Globus pallidus (tissue), 1 donor: Measurements from ENCODE around the gene ADGRG3.

Experiments
- DNase-seq: peaks from one replicate; pipeline ENCODE4 v3.0.0-alpha.2; 2015; ENCODE audit warnings: low spot score

The ADGRG3 gene

DNA sequence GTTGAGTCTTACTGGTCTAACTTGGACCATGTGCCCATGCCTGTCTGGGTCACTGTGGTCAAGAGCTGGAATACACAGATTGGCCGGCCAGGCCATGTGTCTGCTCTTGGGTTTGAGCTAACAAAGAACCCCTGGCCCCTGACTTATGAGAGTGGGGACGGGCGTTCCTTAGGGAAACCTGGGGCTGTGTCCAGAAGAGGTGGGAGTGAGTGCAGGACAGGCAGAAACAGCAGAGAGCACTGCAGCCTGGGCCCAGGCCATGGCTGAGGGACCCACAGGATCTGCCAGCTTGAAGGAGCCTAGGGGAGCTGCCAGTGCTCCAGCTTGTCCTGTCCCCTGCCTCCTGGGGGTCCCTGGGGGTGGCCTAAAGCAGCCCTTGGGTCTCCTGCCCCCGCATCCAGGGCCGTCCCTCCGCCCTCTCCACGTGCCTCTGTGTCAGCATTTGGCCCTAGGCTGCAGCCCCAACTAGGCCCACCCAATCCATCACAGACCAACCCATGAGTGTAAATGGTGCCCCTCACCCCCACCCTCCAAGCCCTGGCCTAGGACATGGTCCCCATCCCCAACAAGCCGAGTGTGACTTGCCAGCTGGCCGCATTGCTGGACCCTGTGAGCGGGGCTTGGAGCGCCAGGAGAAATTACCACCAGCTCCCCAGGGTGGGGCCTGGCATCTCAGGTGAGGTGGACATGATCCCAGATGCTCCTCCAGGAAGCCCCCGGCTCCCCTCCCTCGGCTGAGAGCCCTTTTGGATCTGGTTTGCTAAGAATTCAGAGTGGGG, 14.0 kb downstream of the ADGRG3 start:
- no peak for DNase-seq

DNA sequence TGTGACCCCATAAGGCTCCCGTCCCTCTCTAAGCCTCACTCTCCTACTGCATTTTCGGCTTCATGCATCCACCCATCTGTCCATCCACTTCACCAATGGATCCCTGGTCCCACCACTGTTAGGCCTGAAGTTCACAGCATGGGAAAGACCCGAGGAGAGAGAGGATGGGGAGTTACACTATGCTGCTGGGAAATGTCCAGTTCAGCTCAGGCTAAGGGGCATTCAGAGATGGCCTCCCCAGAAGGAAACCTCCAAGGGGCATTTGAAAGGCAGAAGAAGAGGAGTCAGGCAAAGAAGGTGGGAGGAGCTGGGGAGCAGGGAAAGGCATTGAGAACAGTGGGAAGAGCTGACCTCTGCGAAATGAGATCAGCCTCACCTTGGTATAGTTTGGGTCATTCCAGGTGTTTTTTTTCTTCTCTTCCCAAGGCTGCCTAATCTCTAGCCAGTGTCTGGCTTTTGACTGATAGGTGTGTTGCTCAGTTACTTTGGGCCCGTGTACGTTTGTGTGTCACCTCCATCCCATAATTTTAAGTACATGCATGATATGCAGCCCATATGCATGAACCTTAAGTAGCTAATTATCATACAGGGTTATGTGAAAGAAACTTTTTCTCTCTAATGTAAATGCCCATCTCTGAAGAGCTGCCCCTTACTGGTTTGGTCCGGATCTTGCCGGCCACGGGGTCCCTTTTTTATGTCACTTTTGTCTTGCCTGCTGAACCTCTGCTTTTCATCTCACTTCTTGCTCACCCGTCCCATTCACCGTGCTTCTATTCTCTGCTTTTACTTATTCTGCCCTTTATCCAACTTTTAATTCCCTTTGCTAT, 14.9 kb downstream of the ADGRG3 start:
- no peak for DNase-seq

DNA sequence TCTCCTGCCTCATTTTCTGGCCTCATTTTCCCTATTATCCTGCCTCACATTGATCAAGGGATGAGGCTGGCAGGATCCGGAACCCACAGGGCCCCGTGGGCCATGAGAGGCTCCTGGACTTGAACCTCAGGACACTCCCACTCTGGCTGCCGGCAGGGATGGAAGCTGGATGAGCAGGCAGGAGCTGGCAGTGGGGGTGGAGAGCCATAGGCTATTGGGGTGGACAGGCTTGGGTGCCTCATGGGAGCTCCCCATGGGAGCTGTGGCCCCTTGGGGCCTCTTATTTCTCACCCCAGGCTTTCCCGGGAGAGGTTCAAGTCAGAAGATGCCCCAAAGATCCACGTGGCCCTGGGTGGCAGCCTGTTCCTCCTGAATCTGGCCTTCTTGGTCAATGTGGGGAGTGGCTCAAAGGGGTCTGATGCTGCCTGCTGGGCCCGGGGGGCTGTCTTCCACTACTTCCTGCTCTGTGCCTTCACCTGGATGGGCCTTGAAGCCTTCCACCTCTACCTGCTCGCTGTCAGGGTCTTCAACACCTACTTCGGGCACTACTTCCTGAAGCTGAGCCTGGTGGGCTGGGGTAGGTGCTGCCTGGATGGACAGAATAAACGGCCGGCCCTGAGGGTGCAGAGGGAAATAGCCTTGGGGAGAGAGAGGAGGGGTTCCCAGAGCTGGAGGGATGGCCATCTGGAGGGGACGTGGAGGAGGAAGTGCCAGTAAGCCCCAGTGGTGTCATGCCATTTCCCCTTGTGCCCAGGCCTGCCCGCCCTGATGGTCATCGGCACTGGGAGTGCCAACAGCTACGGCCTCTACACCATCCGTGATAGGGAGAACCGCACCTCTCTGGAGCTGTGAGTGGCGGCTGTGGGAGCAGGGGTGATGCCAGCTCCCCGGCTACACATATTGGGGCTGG, 15.8 kb downstream of the ADGRG3 start:
- no peak for DNase-seq

DNA sequence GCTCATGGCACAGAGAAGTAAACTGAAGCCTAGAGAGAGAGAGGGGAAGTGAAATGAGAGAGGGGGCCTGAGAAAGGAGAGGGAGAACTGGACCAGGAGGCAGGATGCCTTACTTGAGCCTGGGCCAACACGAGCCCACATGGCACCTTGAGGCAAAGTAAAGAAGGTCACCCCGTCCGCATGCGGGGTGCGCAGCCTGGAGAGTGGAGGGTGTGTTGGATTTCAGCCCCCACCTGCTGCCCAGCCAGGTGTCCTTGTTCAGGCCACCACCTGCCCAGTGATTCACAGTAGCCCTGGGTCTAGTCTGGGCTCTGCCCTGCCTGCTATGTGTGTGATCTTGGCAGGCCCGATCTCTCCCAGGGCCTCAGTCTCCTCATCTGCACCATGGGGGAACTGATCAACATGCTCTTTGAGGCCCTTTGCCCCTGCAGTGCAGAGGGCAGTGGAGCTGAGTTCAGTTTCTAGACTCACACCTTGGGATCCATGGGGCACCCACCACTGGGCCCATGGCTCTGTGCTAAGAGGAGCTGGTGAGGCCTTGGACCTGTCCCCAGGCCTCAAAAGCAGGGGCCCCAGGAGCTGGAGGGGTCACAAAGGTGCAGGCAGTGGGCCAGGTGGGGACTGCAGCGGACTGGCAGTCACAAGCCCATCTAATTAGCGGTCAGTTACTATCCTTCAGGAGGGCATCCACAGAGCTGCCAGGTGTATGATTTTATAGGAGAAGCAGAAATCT, 16.7 kb downstream of the ADGRG3 start:
- DNase-seq, result no peak

DNA sequence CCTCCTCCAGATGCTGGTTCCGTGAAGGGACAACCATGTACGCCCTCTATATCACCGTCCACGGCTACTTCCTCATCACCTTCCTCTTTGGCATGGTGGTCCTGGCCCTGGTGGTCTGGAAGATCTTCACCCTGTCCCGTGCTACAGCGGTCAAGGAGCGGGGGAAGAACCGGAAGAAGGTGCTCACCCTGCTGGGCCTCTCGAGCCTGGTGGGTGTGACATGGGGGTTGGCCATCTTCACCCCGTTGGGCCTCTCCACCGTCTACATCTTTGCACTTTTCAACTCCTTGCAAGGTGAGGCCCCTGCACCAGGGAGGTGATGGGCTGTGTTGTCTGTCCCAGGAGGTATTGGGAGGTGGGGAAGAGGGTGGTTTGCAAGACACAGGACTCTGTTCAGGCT, 17.5 kb downstream of the ADGRG3 start:
- DNase-seq, result no peak

DNA sequence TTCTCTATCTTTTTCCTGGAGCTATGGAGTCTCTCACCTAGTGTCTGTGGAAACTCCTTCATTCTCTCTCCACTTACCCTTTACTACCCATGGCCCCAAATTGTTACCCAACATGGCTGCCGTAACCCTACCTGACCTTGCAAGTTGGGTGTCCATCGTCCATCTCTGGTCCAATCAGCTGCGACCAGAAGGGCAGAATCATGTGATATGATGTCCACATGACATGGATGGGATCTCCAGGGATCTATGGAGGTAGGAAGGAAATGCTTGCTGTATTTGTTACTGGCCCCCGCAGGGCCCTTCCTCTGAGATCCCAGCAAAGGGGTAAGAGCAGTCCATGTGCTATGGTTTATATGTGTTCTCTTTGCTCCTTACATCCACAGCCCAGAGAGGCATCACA, 18.5 kb downstream of the ADGRG3 start:
- DNase-seq, result no peak

DNA sequence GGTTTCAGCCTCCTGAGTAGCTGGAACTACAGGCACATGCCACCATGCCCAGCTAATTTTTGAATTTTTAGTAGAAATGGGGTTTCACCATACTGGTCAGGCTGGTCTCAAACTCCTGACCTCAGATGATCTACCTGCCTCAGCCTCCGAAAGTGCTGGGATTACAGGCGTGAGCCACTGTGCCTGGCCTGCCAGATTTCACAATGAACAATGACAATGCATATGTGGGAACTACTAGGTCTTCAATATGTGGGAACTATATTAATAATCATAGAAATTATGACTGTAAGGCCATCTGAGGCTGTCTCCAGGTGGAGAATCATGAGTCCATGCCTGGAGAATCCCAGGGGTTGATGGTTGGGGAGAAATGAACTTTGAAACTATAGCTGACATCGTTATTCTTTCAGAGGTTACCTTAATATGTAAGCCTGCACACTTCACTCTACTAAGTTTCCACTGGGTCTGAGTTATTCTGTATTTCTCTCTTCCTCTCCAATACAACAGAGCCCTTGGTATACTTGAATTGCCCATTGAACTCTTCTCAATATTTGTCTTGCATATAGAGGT, 19.3 kb downstream of the ADGRG3 start:
- DNase-seq, result no peak

DNA sequence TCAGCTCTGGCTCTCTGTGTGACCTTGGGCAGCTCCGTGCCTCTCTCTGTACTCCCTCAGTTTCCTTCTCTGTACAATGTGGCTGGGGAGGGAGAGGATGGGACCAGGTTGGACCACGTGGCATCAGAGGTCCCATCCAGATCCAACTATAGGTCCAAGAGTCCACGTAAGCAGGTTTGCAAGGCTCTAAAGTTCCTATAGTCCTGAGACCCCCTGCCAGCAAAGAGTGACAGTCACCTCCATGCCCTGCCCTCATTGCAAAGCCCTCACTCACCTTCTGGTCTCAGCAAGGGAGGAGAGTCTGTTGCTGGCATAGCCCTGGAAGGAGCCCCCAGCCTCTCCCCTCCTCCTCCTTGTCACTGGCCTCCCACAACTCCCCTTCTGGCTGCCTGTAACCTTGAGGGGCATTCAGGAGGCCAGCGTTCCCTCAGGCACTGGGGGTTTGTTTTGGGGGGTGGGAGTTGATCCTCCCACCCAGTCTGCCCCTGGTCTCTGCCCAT, 20.4 kb downstream of the ADGRG3 start:
- no peak for DNase-seq

DNA sequence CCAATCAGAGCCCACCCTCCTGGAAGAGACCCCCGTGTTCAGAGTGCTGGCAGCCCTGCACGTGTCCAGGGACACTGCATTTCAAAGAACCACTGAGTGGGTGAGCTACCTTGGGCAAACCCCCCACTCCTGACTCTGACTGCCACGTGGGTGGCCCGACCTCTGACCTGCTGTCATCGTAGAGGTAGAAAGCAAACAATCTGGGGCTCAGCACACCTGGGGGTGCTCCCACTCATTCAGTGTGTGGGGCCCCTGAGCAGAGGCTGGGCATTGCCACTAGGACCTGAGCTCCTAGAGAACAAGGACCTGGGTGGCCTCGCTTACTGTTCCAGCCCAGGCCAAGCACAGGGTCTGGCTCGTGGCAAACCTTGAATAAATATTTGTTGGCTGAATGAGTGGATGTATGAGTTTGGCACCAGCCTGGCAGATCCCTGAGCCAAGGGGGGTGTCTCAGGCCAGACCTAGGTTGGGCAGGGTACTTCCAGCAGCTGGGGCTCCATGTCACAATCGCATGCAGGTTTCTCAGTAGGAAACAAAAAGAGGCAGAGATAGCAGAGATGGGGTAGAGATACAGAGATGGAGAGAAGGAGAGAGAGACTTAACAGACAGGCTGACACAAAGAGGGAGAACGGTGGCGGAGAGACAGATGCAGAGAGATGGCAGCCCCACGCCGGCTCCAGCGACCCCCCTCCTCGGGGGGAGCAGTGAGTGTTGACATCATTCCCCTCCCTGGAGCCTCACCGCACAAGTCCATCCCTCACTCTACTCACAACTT, 21.1 kb downstream of the ADGRG3 start:
- DNase-seq, result no peak

DNA sequence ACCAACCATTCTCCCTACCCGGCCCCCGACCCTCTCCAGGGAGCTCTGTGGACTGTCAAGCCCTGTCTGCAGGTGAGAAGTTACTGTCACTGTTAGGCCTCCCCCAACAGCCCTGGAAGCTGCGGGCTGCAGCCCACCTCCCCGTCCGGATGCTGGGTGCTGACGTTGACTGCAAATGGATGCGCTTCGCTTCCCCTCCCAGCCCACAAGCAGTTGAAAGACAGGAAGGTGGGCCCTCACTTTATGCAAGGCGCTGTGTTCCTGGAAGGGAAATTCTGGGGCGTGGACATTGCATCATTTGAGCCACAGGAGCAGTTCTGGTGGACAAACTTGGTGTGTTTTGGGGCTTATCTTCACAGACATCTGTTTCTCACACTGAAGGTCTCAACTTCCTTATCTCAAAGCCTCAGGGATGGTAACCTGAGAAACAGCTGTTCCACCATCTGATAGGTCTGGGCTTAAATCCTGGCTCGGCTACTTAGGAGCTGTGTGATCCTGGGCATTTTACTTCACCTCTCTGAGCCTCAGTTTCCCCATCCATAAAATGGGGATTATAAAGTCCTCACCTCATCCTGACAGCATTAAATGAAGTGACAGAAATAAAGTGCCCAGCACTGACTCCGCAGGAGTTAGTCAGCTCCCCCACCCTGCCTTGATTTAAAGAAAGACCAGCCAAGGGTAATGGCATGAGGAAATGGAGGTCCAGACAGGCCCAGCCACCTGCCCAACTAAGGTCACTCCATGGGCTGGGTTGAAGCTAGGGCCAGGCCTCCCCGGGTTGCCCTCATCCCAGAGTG, 21.9 kb downstream of the ADGRG3 start:
- DNase-seq, result no peak

GRCh38 chr16:57690782-57691471, 22.8 kb downstream of the ADGRG3 start:
- DNase-seq, result no peak

GRCh38 chr16:57692636-57693035, 24.5 kb downstream of the ADGRG3 start:
- DNase-seq, result no peak

DNA sequence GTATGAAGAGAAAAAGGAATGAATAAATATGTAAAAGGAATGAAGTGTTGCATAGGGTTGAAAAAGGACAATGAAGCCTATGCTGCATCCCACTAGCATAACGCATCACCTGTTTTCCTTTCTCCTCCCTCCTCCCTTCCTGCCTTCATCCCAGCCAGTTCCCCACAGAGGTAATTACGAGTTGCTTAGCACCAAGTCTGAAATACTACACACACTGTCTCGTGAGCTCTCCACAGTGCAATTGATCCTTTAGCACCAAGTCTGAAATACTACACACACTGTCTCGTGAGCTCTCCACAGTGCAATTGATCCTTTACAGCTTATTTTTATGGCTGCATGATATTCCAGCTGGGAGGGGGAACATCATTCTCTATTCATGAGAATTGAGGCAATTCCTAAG, 25.4 kb downstream of the ADGRG3 start:
- DNase-seq, result no peak

DNA sequence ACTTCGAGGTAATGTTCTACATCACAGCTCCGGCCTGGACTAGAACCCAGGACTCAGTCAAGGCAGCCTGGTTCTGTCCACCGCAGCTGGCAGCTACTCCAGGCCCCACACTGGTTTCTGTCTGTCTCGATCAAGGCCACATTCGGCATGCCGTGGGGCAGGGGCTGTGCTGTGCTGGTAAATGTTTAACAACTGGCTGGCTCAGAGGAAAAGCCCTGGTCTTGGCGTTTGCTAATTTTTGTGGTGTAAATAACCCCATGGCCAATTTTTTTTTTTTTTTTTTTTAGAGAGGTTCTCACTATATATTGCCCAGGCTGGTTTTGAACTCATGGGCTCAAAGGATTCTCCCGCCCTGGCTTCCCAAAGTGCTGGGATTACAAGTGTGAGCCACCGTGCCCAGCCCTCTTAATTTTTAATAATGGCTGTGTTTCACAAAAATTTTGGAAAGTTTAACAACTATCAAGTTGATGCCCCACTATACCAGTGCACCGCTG, 26.2 kb downstream of the ADGRG3 start:
- no peak for DNase-seq

GRCh38 chr16:57694725-57695679, 26.9 kb downstream of the ADGRG3 start, which contains the start of gene DRC7:
Gene DRC7, plus strand, starts transcription at chr16:57694806. Its CDS starts 3,144 bp downstream, at chr16:57697950.
- DNase-seq, result peak; percentile 48

DNA sequence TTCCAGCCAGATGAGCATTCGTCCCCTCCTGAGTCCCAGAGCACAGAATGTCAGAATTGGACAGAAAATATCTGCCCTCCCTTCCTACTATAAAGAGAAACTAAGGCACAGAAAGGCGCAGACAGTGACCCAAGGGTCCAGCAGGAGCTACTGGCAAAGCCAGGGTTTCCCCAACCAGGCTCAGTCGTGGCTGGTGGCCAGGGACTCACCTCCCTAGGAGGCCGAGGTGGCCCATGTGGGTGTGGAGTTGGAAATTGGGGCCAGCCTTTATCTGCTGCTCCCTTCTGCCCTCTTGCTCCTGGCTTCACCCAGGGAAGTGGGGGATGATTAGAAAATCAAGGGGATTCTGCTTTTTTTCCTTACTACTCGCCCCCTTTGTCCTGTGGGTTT, 27.6 kb downstream of the ADGRG3 start:
- no peak for DNase-seq

GRCh38 chr16:57696240-57696639, 28.1 kb downstream of the ADGRG3 start:
- DNase-seq, result no peak
